ENCODE measurements around the gene PNMA1. TPM values are rescaled to one million over a fixed set of nuclear protein-coding genes. Genes with fewer than 3 reads are reported as not detected.

The PNMA1 gene
- total and polyA plus RNA-seq, 2 of the 13 experiments (the other 11 are each of a cell fraction or from before 2014, with no cell fraction given): 7.0 to 8.3 TPM

DNA sequence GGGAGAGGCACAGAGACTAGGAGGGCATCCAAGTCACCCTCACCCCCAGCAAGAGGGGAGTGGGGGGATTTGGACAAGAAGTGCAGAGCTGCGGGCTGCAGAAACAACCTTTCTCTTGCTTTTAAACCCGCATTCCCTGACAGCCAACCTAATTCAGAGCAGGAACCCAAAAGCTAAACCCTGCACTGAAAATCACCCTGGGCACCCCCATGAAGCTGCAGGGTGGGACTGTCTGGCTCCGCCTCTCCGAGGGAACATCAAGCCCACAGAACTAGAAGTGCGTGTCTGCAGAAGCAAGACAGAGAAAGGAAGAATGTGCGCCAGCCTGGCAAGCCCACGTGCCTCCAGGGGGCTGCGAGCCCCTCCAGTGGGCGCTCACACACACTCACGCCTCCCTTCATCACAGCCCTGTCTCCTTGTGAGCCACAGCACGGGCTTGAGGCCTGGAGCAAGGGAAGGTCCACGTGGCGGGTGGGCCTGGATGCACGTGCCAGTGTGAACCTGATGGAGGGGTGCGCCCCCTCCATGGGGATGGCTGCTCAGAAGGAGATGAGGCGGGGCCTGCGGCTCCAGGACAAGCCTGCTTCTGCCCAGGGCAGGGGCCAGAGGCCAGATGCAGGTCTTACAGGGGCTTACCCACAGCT is 27.8 kb upstream of the PNMA1 start (continued):
- TF ChIP-seq, protein P1, sequence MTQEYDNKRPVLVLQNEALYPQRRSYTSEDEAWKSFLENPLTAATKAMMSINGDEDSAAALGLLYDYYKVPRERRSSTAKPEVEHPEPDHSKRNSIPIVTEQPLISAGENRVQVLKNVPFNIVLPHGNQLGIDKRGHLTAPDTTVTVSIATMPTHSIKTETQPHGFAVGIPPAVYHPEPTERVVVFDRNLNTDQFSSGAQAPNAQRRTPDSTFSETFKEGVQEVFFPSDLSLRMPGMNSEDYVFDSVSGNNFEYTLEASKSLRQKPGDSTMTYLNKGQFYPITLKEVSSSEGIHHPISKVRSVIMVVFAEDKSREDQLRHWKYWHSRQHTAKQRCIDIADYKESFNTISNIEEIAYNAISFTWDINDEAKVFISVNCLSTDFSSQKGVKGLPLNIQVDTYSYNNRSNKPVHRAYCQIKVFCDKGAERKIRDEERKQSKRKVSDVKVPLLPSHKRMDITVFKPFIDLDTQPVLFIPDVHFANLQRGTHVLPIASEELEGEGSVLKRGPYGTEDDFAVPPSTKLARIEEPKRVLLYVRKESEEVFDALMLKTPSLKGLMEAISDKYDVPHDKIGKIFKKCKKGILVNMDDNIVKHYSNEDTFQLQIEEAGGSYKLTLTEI (CRISPR knock-in tag; conservative IDR thresholded peaks at IDR 0.05): no peak
- TF ChIP-seq, protein P2, sequence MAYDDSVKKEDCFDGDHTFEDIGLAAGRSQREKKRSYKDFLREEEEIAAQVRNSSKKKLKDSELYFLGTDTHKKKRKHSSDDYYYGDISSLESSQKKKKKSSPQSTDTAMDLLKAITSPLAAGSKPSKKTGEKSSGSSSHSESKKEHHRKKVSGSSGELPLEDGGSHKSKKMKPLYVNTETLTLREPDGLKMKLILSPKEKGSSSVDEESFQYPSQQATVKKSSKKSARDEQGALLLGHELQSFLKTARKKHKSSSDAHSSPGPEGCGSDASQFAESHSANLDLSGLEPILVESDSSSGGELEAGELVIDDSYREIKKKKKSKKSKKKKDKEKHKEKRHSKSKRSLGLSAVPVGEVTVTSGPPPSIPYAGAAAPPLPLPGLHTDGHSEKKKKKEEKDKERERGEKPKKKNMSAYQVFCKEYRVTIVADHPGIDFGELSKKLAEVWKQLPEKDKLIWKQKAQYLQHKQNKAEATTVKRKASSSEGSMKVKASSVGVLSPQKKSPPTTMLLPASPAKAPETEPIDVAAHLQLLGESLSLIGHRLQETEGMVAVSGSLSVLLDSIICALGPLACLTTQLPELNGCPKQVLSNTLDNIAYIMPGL (CRISPR knock-in tag; IDR thresholded peaks at IDR 0.05; ENCODE audit: borderline replicate concordance in 1 of 2, low read depth in 1 of 2): peak in 1 of 2 experiments; percentile 33; a peak in 1 of 4 replicates
- TF ChIP-seq SOX5 (CRISPR knock-in tag; IDR thresholded peaks at IDR 0.05; ENCODE audit: borderline replicate concordance): 0 out of 2 replicates have a peak, but pooled peaks have one; percentile 2
- TF ChIP-seq ZNF572 (CRISPR knock-in tag; IDR thresholded peaks at IDR 0.05): 0 out of 2 replicates have a peak, but pooled peaks have one; percentile 35
- TF ChIP-seq MYC (CRISPR knock-in tag; IDR thresholded peaks at IDR 0.05; ENCODE audit: borderline replicate concordance): peak; percentile 30; the same call in 1 of the 2 replicates
- TF ChIP-seq, protein P3, sequence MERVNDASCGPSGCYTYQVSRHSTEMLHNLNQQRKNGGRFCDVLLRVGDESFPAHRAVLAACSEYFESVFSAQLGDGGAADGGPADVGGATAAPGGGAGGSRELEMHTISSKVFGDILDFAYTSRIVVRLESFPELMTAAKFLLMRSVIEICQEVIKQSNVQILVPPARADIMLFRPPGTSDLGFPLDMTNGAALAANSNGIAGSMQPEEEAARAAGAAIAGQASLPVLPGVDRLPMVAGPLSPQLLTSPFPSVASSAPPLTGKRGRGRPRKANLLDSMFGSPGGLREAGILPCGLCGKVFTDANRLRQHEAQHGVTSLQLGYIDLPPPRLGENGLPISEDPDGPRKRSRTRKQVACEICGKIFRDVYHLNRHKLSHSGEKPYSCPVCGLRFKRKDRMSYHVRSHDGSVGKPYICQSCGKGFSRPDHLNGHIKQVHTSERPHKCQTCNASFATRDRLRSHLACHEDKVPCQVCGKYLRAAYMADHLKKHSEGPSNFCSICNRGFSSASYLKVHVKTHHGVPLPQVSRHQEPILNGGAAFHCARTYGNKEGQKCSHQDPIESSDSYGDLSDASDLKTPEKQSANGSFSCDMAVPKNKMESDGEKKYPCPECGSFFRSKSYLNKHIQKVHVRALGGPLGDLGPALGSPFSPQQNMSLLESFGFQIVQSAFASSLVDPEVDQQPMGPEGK (CRISPR knock-in tag; IDR thresholded peaks at IDR 0.05): 0 out of 2 replicates have a peak, but pooled peaks have one; percentile 32
- no peak for TF ChIP-seq ZMYM3 (CRISPR knock-in tag; IDR thresholded peaks at IDR 0.05)
- 0 out of 2 replicates have a peak, but pooled peaks have one; percentile 12 for TF ChIP-seq NFE2L1 (CRISPR knock-in tag; IDR thresholded peaks at IDR 0.05; ENCODE audit: borderline replicate concordance)
- TF ChIP-seq ATF7-NPFF (CRISPR knock-in tag; IDR thresholded peaks at IDR 0.05; ENCODE audit: low read depth): no peak
- TF ChIP-seq, protein P4, sequence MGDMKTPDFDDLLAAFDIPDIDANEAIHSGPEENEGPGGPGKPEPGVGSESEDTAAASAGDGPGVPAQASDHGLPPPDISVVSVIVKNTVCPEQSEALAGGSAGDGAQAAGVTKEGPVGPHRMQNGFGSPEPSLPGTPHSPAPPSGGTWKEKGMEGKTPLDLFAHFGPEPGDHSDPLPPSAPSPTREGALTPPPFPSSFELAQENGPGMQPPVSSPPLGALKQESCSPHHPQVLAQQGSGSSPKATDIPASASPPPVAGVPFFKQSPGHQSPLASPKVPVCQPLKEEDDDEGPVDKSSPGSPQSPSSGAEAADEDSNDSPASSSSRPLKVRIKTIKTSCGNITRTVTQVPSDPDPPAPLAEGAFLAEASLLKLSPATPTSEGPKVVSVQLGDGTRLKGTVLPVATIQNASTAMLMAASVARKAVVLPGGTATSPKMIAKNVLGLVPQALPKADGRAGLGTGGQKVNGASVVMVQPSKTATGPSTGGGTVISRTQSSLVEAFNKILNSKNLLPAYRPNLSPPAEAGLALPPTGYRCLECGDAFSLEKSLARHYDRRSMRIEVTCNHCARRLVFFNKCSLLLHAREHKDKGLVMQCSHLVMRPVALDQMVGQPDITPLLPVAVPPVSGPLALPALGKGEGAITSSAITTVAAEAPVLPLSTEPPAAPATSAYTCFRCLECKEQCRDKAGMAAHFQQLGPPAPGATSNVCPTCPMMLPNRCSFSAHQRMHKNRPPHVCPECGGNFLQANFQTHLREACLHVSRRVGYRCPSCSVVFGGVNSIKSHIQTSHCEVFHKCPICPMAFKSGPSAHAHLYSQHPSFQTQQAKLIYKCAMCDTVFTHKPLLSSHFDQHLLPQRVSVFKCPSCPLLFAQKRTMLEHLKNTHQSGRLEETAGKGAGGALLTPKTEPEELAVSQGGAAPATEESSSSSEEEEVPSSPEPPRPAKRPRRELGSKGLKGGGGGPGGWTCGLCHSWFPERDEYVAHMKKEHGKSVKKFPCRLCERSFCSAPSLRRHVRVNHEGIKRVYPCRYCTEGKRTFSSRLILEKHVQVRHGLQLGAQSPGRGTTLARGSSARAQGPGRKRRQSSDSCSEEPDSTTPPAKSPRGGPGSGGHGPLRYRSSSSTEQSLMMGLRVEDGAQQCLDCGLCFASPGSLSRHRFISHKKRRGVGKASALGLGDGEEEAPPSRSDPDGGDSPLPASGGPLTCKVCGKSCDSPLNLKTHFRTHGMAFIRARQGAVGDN (CRISPR knock-in tag; IDR thresholded peaks at IDR 0.05): peak; percentile 65
- TF ChIP-seq, protein P5, sequence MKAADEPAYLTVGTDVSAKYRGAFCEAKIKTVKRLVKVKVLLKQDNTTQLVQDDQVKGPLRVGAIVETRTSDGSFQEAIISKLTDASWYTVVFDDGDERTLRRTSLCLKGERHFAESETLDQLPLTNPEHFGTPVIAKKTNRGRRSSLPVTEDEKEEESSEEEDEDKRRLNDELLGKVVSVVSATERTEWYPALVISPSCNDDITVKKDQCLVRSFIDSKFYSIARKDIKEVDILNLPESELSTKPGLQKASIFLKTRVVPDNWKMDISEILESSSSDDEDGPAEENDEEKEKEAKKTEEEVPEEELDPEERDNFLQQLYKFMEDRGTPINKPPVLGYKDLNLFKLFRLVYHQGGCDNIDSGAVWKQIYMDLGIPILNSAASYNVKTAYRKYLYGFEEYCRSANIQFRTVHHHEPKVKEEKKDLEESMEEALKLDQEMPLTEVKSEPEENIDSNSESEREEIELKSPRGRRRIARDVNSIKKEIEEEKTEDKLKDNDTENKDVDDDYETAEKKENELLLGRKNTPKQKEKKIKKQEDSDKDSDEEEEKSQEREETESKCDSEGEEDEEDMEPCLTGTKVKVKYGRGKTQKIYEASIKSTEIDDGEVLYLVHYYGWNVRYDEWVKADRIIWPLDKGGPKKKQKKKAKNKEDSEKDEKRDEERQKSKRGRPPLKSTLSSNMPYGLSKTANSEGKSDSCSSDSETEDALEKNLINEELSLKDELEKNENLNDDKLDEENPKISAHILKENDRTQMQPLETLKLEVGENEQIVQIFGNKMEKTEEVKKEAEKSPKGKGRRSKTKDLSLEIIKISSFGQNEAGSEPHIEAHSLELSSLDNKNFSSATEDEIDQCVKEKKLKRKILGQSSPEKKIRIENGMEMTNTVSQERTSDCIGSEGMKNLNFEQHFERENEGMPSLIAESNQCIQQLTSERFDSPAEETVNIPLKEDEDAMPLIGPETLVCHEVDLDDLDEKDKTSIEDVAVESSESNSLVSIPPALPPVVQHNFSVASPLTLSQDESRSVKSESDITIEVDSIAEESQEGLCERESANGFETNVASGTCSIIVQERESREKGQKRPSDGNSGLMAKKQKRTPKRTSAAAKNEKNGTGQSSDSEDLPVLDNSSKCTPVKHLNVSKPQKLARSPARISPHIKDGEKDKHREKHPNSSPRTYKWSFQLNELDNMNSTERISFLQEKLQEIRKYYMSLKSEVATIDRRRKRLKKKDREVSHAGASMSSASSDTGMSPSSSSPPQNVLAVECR (CRISPR knock-in tag; IDR thresholded peaks at IDR 0.05; ENCODE audit: borderline replicate concordance): peak; percentile 41; the same call in 1 of the 2 replicates
- TF ChIP-seq ZNF616 (CRISPR knock-in tag; IDR thresholded peaks at IDR 0.05; ENCODE audit: low read depth): no peak

Measured in HepG2 (cell line).